HepG2 (cell line): ENCODE data around the gene IL4I1. TPM values are rescaled to one million over a fixed set of nuclear protein-coding genes. Genes with fewer than 3 reads are reported as not detected.

Source experiments
- ATAC-seq: fragments of 200-7000 bp; cut with Tn5 transposase; 3 replicates; pipeline ENCODE4 v1.9.1; 2020; ENCODE audit warnings: mild to moderate bottlenecking, moderate library complexity
- BruUV-seq: library from RNA; stranded (reverse); fragments of 400-500 nt; replicated peaks from 2 replicates; lab custom pipeline; 2021; lab: Mats Ljungman, UMichigan
- CTCF ChIA-PET: fragments of 300-600 bp; formaldehyde crosslinking; extraction: SDS; loops from one replicate; lab custom pipeline; 2021; ENCODE audit warnings: low total read pairs, inconsistent platforms, low intra/inter-chr PET ratio; lab: Yijun Ruan, JAX
- POLR2A ChIA-PET: fragments of 350-600 bp; sonication (Branson Sonifier 250); formaldehyde crosslinking; loops from one replicate; lab custom pipeline; 2020; ENCODE audit warnings: antibody characterized with exemption, inconsistent platforms; lab: Yijun Ruan, JAX
- DNase-seq: peaks from one replicate; pipeline ENCODE4 v3.0.0-alpha.2; 2015; ENCODE audit warnings: low spot score
- FAIRE-seq: peaks from 3 replicates; lab custom pipeline; 2011; peaks lifted over from hg19 to GRCh38; lab: Jason Lieb, UNC
- H2AFZ ChIP-seq: one replicate; pipeline ENCODE4 v1.6.1; 2011; ENCODE audit warnings: low read length, inconsistent platforms
- H3K27ac ChIP-seq: fragments of 300-600 bp; 3 replicates; pipeline ENCODE4 v1.8.0; 2011; ENCODE audit warnings: mixed run types, mild to moderate bottlenecking, mixed read lengths, low read length, inconsistent platforms; ENCODE audit not compliant: insufficient read depth; ENCODE audit errors: extremely low read length
- H3K27me3 ChIP-seq, 2 experiments: fragments of 200-600 bp in 1 of 2; 2 replicates in 1 of 2; 3 replicates in 1 of 2; pipeline versions ENCODE4 v1.6.0 to v1.8.0; 2011; ENCODE audit warnings: low read length in 2 of 2, mild to moderate bottlenecking in 2 of 2, moderate library complexity in 2 of 2, inconsistent platforms in 1 of 2; ENCODE audit not compliant: insufficient read depth in 2 of 2, control insufficient read depth in 1 of 2
- H3K36me3 ChIP-seq, 2 experiments: fragments of 200-600 bp in 1 of 2; replicated peaks in 1 of 2; 2 replicates in 1 of 2; 3 replicates in 1 of 2; pipeline versions ENCODE4 v1.5.1 to v1.8.0; 2011; ENCODE audit warnings: low read length in 2 of 2, inconsistent platforms in 1 of 2; ENCODE audit not compliant: insufficient read depth in 2 of 2, control insufficient read depth in 1 of 2
- H3K4me1 ChIP-seq: 2 replicates; pipeline ENCODE4 v1.5.1; 2012; ENCODE audit warnings: low read length, inconsistent platforms; ENCODE audit not compliant: insufficient read depth
- H3K4me2 ChIP-seq: 2 replicates; pipeline ENCODE4 v1.6.0; 2011; ENCODE audit warnings: low read depth, low read length, inconsistent platforms
- H3K4me3 ChIP-seq, 3 experiments: fragments of 200-600 bp in 1 of 3; sonication (generic), shearing (Covaris generic) in 1 of 3; replicated peaks in 1 of 3; 2 replicates each; pipeline ENCODE4 v1.5.1; 2011 to 2016; ENCODE audit warnings: low read length in 3 of 3, inconsistent platforms in 2 of 3, low read depth in 2 of 3, mild to moderate bottlenecking in 2 of 3, control low read depth in 1 of 3, mixed read lengths in 1 of 3; ENCODE audit not compliant: insufficient read depth in 1 of 3
- H3K79me2 ChIP-seq: one replicate; pipeline ENCODE4 v1.6.1; 2011; ENCODE audit warnings: low read length, inconsistent platforms; ENCODE audit not compliant: insufficient read depth
- H3K9ac ChIP-seq: 2 replicates; pipeline ENCODE4 v1.6.0; 2011; ENCODE audit warnings: mild to moderate bottlenecking, low read depth, low read length, inconsistent platforms; ENCODE audit not compliant: insufficient read depth
- H3K9me3 ChIP-seq: 2 replicates; pipeline ENCODE4 v1.5.1; 2012; ENCODE audit warnings: mild to moderate bottlenecking, low read length
- H4K20me1 ChIP-seq: 2 replicates; pipeline ENCODE4 v1.6.0; 2011; ENCODE audit warnings: inconsistent platforms, mild to moderate bottlenecking, low read length, moderate library complexity; ENCODE audit not compliant: insufficient read depth
- CHD4 ChIP-seq: fragments of 200-600 bp; sonication (generic); IDR thresholded peaks from 2 replicates; pipeline ENCODE4 v1.7.0; 2017; ENCODE audit warnings: mild to moderate bottlenecking, low read length, borderline replicate concordance
- E2F1 ChIP-seq: sonication (generic); formaldehyde crosslinking; IDR thresholded peaks from 2 replicates; pipeline ENCODE4 v1.5.0; 2020; ENCODE audit warnings: missing genetic modification reagents
- GTF3A ChIP-seq: sonication (generic); formaldehyde crosslinking; conservative IDR thresholded peaks from 2 replicates; pipeline ENCODE4 v1.4.0; 2020; ENCODE audit warnings: mild to moderate bottlenecking, missing genetic modification reagents
- HNRNPK ChIP-seq: fragments of 200-400 bp; formaldehyde crosslinking; IDR thresholded peaks from 2 replicates; pipeline ENCODE4 v1.6.1; 2018; ENCODE audit warnings: low read length, low read depth, moderate library complexity, mild to moderate bottlenecking; ENCODE audit not compliant: poor library complexity, severe bottlenecking
- ISX ChIP-seq: sonication (generic); formaldehyde crosslinking; conservative IDR thresholded peaks from 2 replicates; pipeline ENCODE4 v1.5.0; 2020; ENCODE audit warnings: missing genetic modification reagents
- KAT7 ChIP-seq: IDR thresholded peaks from 2 replicates; pipeline ENCODE4 v1.6.1; 2018; ENCODE audit warnings: borderline replicate concordance, missing compliant biosample characterization
- SALL1 ChIP-seq: sonication (generic); formaldehyde crosslinking; IDR thresholded peaks from 2 replicates; pipeline ENCODE4 v1.8.0; 2022; ENCODE audit warnings: mild to moderate bottlenecking, missing genetic modification reagents
- SNRNP70 ChIP-seq: fragments of 200-400 bp; formaldehyde crosslinking; IDR thresholded peaks from 2 replicates; pipeline ENCODE4 v1.6.1; 2017; ENCODE audit warnings: mild to moderate bottlenecking, low read depth, low read length, moderate library complexity
- ZBTB26 ChIP-seq: IDR thresholded peaks from 2 replicates; pipeline ENCODE4 v1.6.1; 2016; ENCODE audit warnings: missing compliant biosample characterization, missing genetic modification reagents, borderline replicate concordance
- ZNF10 ChIP-seq: sonication (generic); formaldehyde crosslinking; IDR thresholded peaks from 2 replicates; pipeline ENCODE4 v1.4.0; 2020; ENCODE audit warnings: mild to moderate bottlenecking, low read depth, missing genetic modification reagents, borderline replicate concordance
- ZNF512B ChIP-seq: sonication (generic); formaldehyde crosslinking; IDR thresholded peaks from 2 replicates; pipeline ENCODE4 v1.5.1; 2020; ENCODE audit warnings: missing genetic modification reagents, mild to moderate bottlenecking, borderline replicate concordance
- ZNF607 ChIP-seq: sonication (generic); formaldehyde crosslinking; IDR thresholded peaks from 2 replicates; pipeline ENCODE4 v1.5.1; 2020; ENCODE audit warnings: missing genetic modification reagents, mild to moderate bottlenecking, borderline replicate concordance
- ZNF615 ChIP-seq: sonication (generic); formaldehyde crosslinking; IDR thresholded peaks from 2 replicates; pipeline ENCODE4 v1.5.0; 2020; ENCODE audit warnings: mild to moderate bottlenecking, missing genetic modification reagents, borderline replicate concordance
- ZNF616 ChIP-seq: sonication (generic); formaldehyde crosslinking; IDR thresholded peaks from 2 replicates; pipeline ENCODE4 v1.5.0; 2020; ENCODE audit warnings: low read depth, mild to moderate bottlenecking, missing genetic modification reagents
- ZNF670 ChIP-seq: sonication (generic); formaldehyde crosslinking; IDR thresholded peaks from 2 replicates; pipeline ENCODE4 v1.8.0; 2022; ENCODE audit warnings: mild to moderate bottlenecking, missing genetic modification reagents, borderline replicate concordance
- ZNF713 ChIP-seq: sonication (generic); formaldehyde crosslinking; IDR thresholded peaks from 2 replicates; pipeline ENCODE4 v1.4.0; 2020; ENCODE audit warnings: mild to moderate bottlenecking, missing genetic modification reagents
- ZSCAN21 ChIP-seq: sonication (generic); formaldehyde crosslinking; IDR thresholded peaks from 2 replicates; pipeline ENCODE4 v1.8.0; 2022; ENCODE audit warnings: mild to moderate bottlenecking, missing genetic modification reagents, moderate library complexity, borderline replicate concordance
- WGBS: methylation state at CpG from one replicate; pipeline ENCODE4 v1.1.6; 2017; ENCODE audit warnings: low lambda C conversion rate; 5-methylcytosine and 5-hydroxymethylcytosine counted together
- in situ Hi-C: cut with HindIII; loops from 2 replicates; pipeline ENCODE4 v1.10.0; 2017; ENCODE audit warnings: low pct_unique_long_range_greater_than_20kb; ENCODE audit not compliant: extremely low pct_ligation_motif_present
- intact Hi-C: fragments of 100-400 bp; cut with micrococcal nuclease; formaldehyde crosslinking; loops from one replicate; pipeline ENCODE4 v1.10.0; 2022; ENCODE audit not compliant: unreplicated experiment
- polyA plus RNA-seq, 8 experiments: library from polyadenylated mRNA; depleted of rRNA in 3 of 8; stranded (reverse) in 7 of 8; unstranded in 1 of 8; fragments of >200 nt; fragmentation: Illumina TruSeq in 4 of 8; extraction: Trizol in 4 of 8; gene quantifications; 2 replicates each; pipeline versions ENCODE4 v1.2.1 to v1.2.3, GENCODE V29; 2011 to 2016; ENCODE audit warnings: low read depth in 4 of 8, missing spikeins in 1 of 8, mixed read lengths in 1 of 8; ENCODE audit not compliant: insufficient read depth in 1 of 8
- total RNA-seq, 5 experiments: library from RNA; depleted of rRNA; stranded (reverse); fragments of >200 nt; fragmentation: Illumina TruSeq; extraction: Trizol; gene quantifications; 2 replicates each; pipeline ENCODE4 v1.2.3, GENCODE V29; 2016; ENCODE audit warnings: low read depth in 1 of 5

IL4I1 gene
- total and polyA plus RNA-seq, 2 of the 13 experiments (the other 11 are each of a cell fraction or from before 2014, with no cell fraction given) = not detected

GRCh38 chr19:49929611-49930482 is 33.2 kb upstream of the IL4I1 start:
- Histone ChIP-seq H3K27ac (peak overlapping the region; percentile 94), H3K4me2 (peak overlapping the region; percentile 94), H4K20me1 (no peaks in the 10 kb centered on the region), H3K9me3 (no peaks in the 10 kb centered on the region), H3K4me3 (peak overlapping the region; percentile 71 to 95 (median 89)), H3K27me3 (no peaks in the 10 kb centered on the region; a peak in 1 of 5 replicates), H3K4me1 (peaks cover 27% of the 10 kb centered on the region), H3K36me3 (peaks cover 9 to 19% of the 10 kb centered on the region in 2 experiments; a peak in 4 of 5 replicates), H3K9ac (peak overlapping the region; percentile 95), H2AFZ (no peak overlapping the region), H3K79me2 (peaks cover 34% of the 10 kb centered on the region)
- intact Hi-C loops (no loop called here), in situ Hi-C loops (no loop called here)
- POLR2A ChIA-PET = interaction anchor here (0.7 to 3.5 kb wide), 17 partner anchors 9 to 253 kb away, joined by 3 to 22 read pairs (median 5); partner anchors contain the start of genes AKT1S1, AP2A1, PRMT1 and PTOV1
- peak; percentile 88 for DNase-seq
- CTCF ChIA-PET = no interaction called here
- peak; percentile 84 for ATAC-seq
- BruUV-seq = TSS peak; percentile 64
- peak; percentile 82 for FAIRE-seq
- 30% methylated on average over 18 of the region's 43 CpGs for WGBS
- TF ChIP-seq ZNF607 (CRISPR knock-in tag) (peak; percentile 83; the same call in 1 of the 2 replicates), ZNF713 (CRISPR knock-in tag) (no peak), CHD4 (no peak), ZSCAN21 (CRISPR knock-in tag) (peak; percentile 91), SNRNP70 (no peak), GTF3A (0 out of 2 replicates have a peak, but pooled peaks have one; percentile 19), ZNF512B (CRISPR knock-in tag) (no peak), ZNF616 (CRISPR knock-in tag) (0 out of 2 replicates have a peak, but pooled peaks have one; percentile 56), HNRNPK (peak; percentile 93), ZNF615 (CRISPR knock-in tag) (no peak), ISX (CRISPR knock-in tag) (no peak), KAT7 (CRISPR knock-in tag) (no peak), ZBTB26 (CRISPR knock-in tag) (peak; percentile 56; the same call in 1 of the 2 replicates), E2F1 (CRISPR knock-in tag) (peak; percentile 60), ZNF10 (CRISPR knock-in tag) (no peak), ZNF670 (CRISPR knock-in tag) (no peak), SALL1 (peak; percentile 73)
